Neural cell (in vitro differentiated cells): Measurements from ENCODE around the gene OBSL1.

Experiments used
- EP300 ChIP-seq: fragments of 450-650 bp; conservative IDR thresholded peaks from 2 replicates; pipeline ENCODE4 v1.6.1; 2014; ENCODE audit warnings: antibody characterized with exemption, mild to moderate bottlenecking, moderate library complexity; ENCODE audit not compliant: poor library complexity, severe bottlenecking
- EZH2 ChIP-seq: fragments of 200-600, 300-800 bp; shearing (Covaris generic), sonication (generic); IDR thresholded peaks from 2 replicates; pipeline ENCODE4 v1.6.1; 2014; ENCODE audit warnings: antibody characterized with exemption, low read length, borderline replicate concordance, mild to moderate bottlenecking; ENCODE audit not compliant: insufficient read depth, poor library complexity, severe bottlenecking
- POLR2AphosphoS5 ChIP-seq: IDR thresholded peaks from 2 replicates; pipeline ENCODE4 v1.6.1; 2012
- TAF1 ChIP-seq: IDR thresholded peaks from 2 replicates; pipeline ENCODE4 v1.6.1; 2012; ENCODE audit warnings: low read depth
- TF ChIP-seq, protein P1 (sequence below): fragments of 450-650 bp; IDR thresholded peaks from 2 replicates; pipeline ENCODE4 v1.5.1; 2014; ENCODE audit warnings: antibody characterized with exemption, mild to moderate bottlenecking, moderate library complexity; ENCODE audit not compliant: poor library complexity, severe bottlenecking
- TF ChIP-seq, protein P2 (sequence below): IDR thresholded peaks from 2 replicates; pipeline ENCODE4 v1.6.1; 2012; ENCODE audit warnings: borderline replicate concordance

DNA sequence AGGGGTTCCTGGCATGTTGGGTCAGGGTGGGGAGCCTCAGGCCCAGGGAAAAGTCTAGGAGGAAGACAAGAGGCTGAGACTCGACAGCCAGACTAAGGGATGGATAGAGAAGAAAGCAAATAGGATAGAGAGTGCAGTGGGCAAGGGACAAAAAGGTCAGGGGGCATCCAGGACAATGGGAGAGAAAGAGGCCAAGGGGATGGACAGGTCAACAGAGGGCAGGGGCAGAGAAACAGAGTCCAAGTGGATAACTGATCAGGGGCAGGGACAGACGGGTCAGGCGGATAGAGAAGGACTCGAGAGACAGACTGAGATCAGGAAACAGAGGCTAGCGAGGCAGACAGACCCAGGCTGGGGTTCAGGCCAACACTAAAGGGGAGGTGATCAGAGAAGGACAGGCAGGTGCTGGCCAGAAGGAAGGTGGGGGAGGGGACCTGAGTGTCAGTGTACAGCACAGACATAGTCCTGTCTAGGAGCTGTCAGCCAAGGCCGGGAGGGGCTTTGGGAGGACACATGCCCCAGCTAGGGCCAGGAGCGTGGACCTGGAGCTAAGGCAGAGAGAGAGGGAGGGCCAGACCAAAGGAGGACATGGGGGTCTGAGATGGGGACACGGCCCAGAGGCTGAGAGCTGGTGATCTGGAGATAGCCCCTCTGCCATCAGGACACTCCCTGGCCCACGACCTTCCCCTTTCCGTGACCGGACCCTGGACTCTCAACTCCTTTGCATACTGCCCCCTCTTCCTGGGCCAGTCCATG is 44.8 kb downstream of the OBSL1 start:
- TF ChIP-seq, protein P1, sequence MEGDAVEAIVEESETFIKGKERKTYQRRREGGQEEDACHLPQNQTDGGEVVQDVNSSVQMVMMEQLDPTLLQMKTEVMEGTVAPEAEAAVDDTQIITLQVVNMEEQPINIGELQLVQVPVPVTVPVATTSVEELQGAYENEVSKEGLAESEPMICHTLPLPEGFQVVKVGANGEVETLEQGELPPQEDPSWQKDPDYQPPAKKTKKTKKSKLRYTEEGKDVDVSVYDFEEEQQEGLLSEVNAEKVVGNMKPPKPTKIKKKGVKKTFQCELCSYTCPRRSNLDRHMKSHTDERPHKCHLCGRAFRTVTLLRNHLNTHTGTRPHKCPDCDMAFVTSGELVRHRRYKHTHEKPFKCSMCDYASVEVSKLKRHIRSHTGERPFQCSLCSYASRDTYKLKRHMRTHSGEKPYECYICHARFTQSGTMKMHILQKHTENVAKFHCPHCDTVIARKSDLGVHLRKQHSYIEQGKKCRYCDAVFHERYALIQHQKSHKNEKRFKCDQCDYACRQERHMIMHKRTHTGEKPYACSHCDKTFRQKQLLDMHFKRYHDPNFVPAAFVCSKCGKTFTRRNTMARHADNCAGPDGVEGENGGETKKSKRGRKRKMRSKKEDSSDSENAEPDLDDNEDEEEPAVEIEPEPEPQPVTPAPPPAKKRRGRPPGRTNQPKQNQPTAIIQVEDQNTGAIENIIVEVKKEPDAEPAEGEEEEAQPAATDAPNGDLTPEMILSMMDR: no peak
- TF ChIP-seq TAF1 (no peak), POLR2AphosphoS5 (no peak), EP300 (no peak), EZH2 (no peak)
- TF ChIP-seq, protein P2, sequence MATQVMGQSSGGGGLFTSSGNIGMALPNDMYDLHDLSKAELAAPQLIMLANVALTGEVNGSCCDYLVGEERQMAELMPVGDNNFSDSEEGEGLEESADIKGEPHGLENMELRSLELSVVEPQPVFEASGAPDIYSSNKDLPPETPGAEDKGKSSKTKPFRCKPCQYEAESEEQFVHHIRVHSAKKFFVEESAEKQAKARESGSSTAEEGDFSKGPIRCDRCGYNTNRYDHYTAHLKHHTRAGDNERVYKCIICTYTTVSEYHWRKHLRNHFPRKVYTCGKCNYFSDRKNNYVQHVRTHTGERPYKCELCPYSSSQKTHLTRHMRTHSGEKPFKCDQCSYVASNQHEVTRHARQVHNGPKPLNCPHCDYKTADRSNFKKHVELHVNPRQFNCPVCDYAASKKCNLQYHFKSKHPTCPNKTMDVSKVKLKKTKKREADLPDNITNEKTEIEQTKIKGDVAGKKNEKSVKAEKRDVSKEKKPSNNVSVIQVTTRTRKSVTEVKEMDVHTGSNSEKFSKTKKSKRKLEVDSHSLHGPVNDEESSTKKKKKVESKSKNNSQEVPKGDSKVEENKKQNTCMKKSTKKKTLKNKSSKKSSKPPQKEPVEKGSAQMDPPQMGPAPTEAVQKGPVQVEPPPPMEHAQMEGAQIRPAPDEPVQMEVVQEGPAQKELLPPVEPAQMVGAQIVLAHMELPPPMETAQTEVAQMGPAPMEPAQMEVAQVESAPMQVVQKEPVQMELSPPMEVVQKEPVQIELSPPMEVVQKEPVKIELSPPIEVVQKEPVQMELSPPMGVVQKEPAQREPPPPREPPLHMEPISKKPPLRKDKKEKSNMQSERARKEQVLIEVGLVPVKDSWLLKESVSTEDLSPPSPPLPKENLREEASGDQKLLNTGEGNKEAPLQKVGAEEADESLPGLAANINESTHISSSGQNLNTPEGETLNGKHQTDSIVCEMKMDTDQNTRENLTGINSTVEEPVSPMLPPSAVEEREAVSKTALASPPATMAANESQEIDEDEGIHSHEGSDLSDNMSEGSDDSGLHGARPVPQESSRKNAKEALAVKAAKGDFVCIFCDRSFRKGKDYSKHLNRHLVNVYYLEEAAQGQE: no peak
